T-helper 2 cell treated with Interferon-gamma antibody and Interleukin-4, amounts not matched to agents 5 μg/mL and 100 μg/mL, for 36 hours (primary cell): ENCODE measurements around the gene TCF21.
"Not testable (repeated sequence)": the region's sequence is repeated elsewhere in the genome, so short reads cannot be mapped to it uniquely, and the experiment has no call there.

Experiments used
- DNase-seq: peaks from one replicate; pipeline ENCODE4 v3.0.0; 2021; ENCODE audit warnings: low spot score
- H3K27ac Mint-ChIP-seq: one replicate; pipeline ENCODE4 v1.8.0; 2021; ENCODE audit warnings: mild to moderate bottlenecking, mixed read lengths
- H3K27me3 Mint-ChIP-seq: one replicate; pipeline ENCODE4 v1.8.0; 2021; ENCODE audit warnings: low read depth, mixed read lengths
- H3K36me3 Mint-ChIP-seq: one replicate; pipeline ENCODE4 v1.8.0; 2021; ENCODE audit warnings: low read depth, mixed read lengths
- H3K4me1 Mint-ChIP-seq: one replicate; pipeline ENCODE4 v1.8.0; 2021; ENCODE audit warnings: low read depth, mixed read lengths
- H3K4me3 Mint-ChIP-seq: one replicate; pipeline ENCODE4 v1.8.0; 2022; ENCODE audit warnings: mild to moderate bottlenecking, moderate library complexity, mixed read lengths
- H3K9me3 Mint-ChIP-seq: one replicate; pipeline ENCODE4 v1.8.0; 2021; ENCODE audit warnings: mixed read lengths

TCF21 gene

GRCh38 chr6:133923938-133924593 lies 35.2 kb downstream of the TCF21 start:
- Mint-ChIP-seq H3K4me1 (no peaks in the 10 kb centered on the region), H3K9me3 (no peaks in the 10 kb centered on the region), H3K4me3 (no peak overlapping the region), H3K27me3 (peaks cover 26% of the 10 kb centered on the region), H3K36me3 (no peaks in the 10 kb centered on the region), H3K27ac (no peak overlapping the region)
- DNase-seq = peak; percentile 16

GRCh38 chr6:133931221-133931620 lies 42.3 kb downstream of the TCF21 start:
- H3K27ac Mint-ChIP-seq, H3K4me3 Mint-ChIP-seq, H3K9me3 Mint-ChIP-seq, DNase-seq, H3K4me1 Mint-ChIP-seq, H3K36me3 Mint-ChIP-seq: not testable (repeated sequence)
- peaks cover 32% of the 10 kb centered on the region for H3K27me3 Mint-ChIP-seq

GRCh38 chr6:133936352-133936751 lies 47.4 kb downstream of the TCF21 start:
- H3K27ac Mint-ChIP-seq, DNase-seq, H3K36me3 Mint-ChIP-seq, H3K4me1 Mint-ChIP-seq, H3K9me3 Mint-ChIP-seq, H3K4me3 Mint-ChIP-seq: not testable (repeated sequence)
- H3K27me3 Mint-ChIP-seq = peaks cover 33% of the 10 kb centered on the region

DNA sequence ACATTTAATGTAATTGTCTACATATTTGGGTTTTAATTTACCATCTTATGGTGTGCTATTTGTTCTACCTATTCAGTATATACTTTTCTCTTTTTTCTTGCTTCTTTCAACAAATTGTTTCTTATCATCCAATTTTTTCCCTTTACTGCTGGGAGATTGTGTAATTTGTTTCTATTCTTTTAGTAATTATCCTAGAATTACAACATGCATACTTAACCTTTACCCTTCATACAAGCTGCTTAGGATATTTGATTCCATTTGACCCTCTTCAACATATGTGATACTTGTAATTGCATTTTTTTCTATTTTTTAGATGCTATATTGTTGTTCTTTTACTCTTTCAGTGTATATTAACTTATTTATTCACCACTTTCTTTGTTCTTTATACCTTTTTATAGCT lies 49.0 kb downstream of the TCF21 start:
- peaks cover 7% of the 10 kb centered on the region for H3K9me3 Mint-ChIP-seq
- H3K36me3 Mint-ChIP-seq = no peaks in the 10 kb centered on the region
- peaks cover 31% of the 10 kb centered on the region for H3K27me3 Mint-ChIP-seq
- H3K4me3 Mint-ChIP-seq = no peak overlapping the region
- no peak for DNase-seq
- peaks cover 2% of the 10 kb centered on the region for H3K4me1 Mint-ChIP-seq
- H3K27ac Mint-ChIP-seq = no peak overlapping the region

GRCh38 chr6:133938533-133938932 lies 49.6 kb downstream of the TCF21 start:
- H3K4me1 Mint-ChIP-seq = peaks cover 2% of the 10 kb centered on the region
- H3K4me3 Mint-ChIP-seq = no peak overlapping the region
- no peak overlapping the region for H3K27ac Mint-ChIP-seq
- no peak for DNase-seq
- peaks cover 3% of the 10 kb centered on the region for H3K9me3 Mint-ChIP-seq
- H3K27me3 Mint-ChIP-seq = peaks cover 27% of the 10 kb centered on the region
- H3K36me3 Mint-ChIP-seq = no peaks in the 10 kb centered on the region

GRCh38 chr6:133939778-133940667 lies 51.1 kb downstream of the TCF21 start:
- Mint-ChIP-seq H3K4me1 (peaks cover 4% of the 10 kb centered on the region), H3K9me3 (no peaks in the 10 kb centered on the region), H3K4me3 (no peak overlapping the region), H3K36me3 (no peaks in the 10 kb centered on the region), H3K27me3 (peaks cover 21% of the 10 kb centered on the region), H3K27ac (no peak overlapping the region)
- no peak for DNase-seq
